Stimulated activated effector memory CD8-positive, alpha-beta T cell treated with anti-CD3 and anti-CD28 coated beads, Interleukin-12 subunit alpha, Interleukin-12 subunit beta, amount 100 ng/mL, for 72 hours (primary cell): Measurements from ENCODE around the gene CNPY1.

Source experiments
- ATAC-seq: fragments of 150-1000 bp; cut with Tn5 transposase; 2 replicates; pipeline ENCODE4 v1.10.0; 2021
- DNase-seq, 2 donors: peaks; one replicate each; pipeline ENCODE4 v3.0.0; 2021 to 2022; ENCODE audit warnings: low spot score in 2 of 2
- H3K27ac Mint-ChIP-seq: one replicate; pipeline ENCODE4 v1.8.0; 2022; ENCODE audit warnings: mild to moderate bottlenecking, mixed read lengths
- H3K36me3 Mint-ChIP-seq: one replicate; pipeline ENCODE4 v1.8.0; 2022; ENCODE audit warnings: mild to moderate bottlenecking, mixed read lengths
- H3K4me1 Mint-ChIP-seq: one replicate; pipeline ENCODE4 v1.8.0; 2022; ENCODE audit warnings: mixed read lengths
- H3K4me3 Mint-ChIP-seq: one replicate; pipeline ENCODE4 v1.8.0; 2022; ENCODE audit warnings: mild to moderate bottlenecking, mixed read lengths
- H3K9me3 Mint-ChIP-seq: one replicate; pipeline ENCODE4 v1.8.0; 2022; ENCODE audit warnings: mixed read lengths

Gene CNPY1

DNA sequence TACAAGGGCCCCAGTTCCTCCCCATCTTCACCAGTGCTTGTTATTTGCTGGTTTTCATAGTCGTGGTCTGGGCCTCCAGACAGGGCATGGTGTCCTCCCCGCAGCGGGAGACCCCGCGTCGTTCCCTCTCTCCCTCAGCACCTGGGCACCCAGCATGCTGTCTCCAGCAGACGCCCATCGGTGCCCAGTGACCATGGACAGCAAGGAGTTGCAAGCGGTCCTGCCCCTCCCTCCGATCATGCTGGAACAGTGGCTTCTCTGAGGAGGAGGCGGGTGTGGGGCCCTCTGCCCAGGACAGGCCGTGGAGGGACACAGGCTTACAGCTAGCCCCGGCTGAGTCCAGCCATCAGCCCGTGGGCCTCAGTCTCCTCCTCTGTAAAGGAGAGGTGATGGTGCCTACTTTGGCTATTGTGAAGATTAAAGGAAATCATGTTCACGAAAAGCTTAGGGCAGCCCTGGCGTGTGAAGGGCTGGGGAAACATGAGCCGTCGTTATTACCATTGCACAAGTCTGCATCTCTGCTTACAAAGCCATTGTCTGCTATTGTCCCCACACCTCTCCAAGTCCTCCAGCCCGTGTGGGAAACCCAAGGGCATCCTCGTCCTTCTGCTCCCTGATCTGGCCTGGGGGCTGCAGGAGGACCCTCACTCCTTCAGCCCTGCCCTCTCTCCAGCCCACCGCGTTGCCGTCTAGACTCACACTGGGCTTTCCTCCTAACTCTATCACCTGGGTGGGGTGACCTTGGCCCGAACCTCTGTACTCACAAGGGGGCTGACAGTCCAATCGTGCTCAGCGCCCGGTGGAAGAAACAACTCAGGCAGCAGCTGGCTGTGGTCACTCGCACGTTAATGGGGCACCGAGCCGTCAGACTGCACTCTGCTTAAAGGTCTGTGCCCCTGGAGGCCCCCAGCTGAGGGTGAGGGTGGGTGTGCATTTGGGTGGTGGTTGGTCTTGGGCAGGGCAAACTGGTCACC, 58.6 kb downstream of the CNPY1 start:
- H3K4me3 Mint-ChIP-seq = no peak overlapping the region
- no peaks in the 10 kb centered on the region for H3K36me3 Mint-ChIP-seq
- DNase-seq (no peak), ATAC-seq (no peak)
- H3K27ac Mint-ChIP-seq = no peak overlapping the region
- H3K4me1 Mint-ChIP-seq = peaks cover 32% of the 10 kb centered on the region
- H3K9me3 Mint-ChIP-seq = peaks cover 3% of the 10 kb centered on the region

DNA sequence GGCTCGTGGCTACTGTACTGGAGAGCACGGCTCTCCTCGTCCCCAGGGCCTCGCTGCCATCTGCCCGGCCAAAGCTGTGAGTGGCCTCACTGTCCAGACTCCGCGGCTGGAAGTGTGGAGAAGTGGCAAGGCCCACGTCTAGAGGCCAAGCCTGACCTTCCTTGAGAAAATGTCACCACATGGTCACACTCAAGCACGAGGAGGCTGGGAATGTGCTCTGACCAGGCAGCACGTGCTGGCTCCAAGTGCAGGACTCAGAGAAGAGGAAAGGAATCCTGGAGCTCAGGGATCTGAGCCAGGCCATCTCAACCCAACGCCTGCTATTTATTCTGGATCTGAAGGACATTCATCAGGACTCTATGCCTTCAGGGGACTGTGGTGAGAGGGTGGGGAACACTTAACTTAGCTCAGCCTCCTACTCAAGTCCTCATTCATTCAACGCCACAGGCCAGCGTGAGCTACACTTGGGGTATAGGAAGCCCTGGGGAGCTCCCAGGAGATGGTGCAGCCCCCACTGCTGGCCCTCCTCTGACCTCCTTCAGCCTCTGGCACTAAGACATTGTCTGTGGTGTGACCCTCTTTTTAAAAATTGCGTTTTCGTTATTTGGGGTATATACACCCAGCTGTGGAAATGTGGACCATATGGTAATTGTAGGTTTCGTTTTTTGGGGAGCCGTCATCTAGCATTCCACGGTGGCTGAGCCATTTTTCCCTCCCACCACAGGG, 59.4 kb downstream of the CNPY1 start:
- DNase-seq (no peak), ATAC-seq (no peak)
- no peak overlapping the region for H3K27ac Mint-ChIP-seq
- H3K4me3 Mint-ChIP-seq = no peak overlapping the region
- H3K4me1 Mint-ChIP-seq = peaks cover 30% of the 10 kb centered on the region
- H3K36me3 Mint-ChIP-seq = no peaks in the 10 kb centered on the region
- H3K9me3 Mint-ChIP-seq = peaks cover 3% of the 10 kb centered on the region

DNA sequence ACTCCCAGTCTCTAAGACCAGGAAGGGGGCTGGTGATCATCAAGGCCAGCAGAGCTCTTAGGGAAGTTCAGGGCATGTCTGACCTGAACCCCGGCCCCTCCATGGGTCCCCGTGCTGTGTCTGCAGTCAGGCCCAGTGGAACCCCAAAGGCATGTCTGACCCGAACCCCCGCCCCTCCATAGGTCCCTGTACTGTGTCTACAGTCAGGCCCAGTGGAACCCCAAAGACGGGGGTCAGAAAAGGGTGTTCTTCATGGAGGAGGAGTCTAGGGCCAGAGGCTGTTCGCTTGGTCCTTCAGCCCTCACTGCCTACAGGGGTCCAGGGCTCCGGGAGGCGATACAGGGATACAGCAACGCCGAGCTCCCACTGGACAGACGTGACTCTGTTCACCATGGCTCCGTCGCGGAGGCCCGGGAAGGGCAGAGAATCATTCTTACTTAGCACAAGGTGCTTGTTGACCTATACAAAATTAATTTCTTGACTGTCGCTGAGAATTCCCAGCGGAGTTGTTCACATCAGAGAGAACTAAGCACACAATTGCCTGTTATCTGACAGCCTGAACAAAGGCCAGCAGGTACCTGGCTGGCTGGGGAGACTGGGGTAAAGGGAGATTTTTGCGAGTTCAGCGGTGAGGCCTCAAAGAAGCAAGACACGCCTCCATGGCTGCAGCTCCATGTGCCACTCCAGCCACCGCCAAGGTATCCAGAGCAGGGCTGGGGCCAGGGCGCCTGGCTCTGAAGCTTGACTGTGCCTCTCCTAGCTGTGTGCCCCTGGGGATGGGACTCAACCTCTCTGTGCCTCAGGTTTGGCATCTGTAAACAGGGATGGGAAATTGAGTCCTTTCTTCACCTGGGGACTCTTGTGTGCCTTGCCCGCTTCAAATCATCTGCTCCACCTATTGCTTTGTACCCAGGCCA, 61.6 kb downstream of the CNPY1 start:
- H3K4me1 Mint-ChIP-seq = peaks cover 13% of the 10 kb centered on the region
- DNase-seq (no peak), ATAC-seq (no peak)
- no peaks in the 10 kb centered on the region for H3K36me3 Mint-ChIP-seq
- no peaks in the 10 kb centered on the region for H3K9me3 Mint-ChIP-seq
- no peak overlapping the region for H3K4me3 Mint-ChIP-seq
- no peak overlapping the region for H3K27ac Mint-ChIP-seq

DNA sequence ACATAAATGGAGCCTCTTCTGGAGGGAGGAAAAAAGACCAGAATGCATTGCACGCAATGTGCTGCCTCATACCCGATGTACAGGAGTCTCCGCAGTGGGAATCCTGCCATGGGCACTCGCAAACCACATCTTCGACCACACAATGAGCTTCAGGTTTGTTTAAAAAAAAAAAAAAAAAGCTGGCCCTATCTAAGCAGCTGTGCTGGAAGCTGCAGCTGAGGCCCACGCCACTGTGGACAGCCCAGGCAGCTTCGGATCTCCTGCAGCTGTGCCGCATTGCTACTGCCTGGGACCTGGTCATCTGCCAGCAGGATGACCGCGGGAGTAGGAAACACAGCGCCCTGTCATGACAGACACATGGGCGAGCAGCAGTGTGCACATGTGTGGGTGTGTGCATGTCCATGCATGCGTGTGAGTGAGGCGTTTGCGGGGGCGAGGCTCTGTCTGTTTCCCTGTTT, 62.5 kb downstream of the CNPY1 start:
- ATAC-seq (no peak), DNase-seq (no peak)
- H3K36me3 Mint-ChIP-seq = no peaks in the 10 kb centered on the region
- no peaks in the 10 kb centered on the region for H3K9me3 Mint-ChIP-seq
- peaks cover 6% of the 10 kb centered on the region for H3K4me1 Mint-ChIP-seq
- no peak overlapping the region for H3K4me3 Mint-ChIP-seq
- H3K27ac Mint-ChIP-seq = no peak overlapping the region

DNA sequence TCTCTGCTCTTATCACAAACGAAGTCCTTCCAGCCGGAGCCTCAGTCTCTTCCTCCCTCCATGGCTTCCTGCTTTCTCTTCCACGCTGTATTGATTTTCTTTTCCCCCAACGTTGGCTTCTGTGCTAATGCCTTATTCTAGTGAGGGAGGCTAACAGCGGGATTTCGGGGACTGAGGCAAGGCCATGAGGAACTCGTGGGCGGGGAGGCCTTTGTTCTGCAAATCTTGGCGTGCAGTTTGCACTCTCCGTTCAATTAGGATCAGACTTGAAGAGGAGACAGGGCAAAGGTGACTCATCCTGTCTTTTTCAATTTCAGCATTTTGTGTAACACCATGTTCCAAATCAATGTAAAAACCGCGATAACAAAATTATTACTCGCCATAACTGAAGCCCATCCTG, 63.1 kb downstream of the CNPY1 start:
- ATAC-seq (no peak), DNase-seq (no peak)
- no peaks in the 10 kb centered on the region for H3K36me3 Mint-ChIP-seq
- H3K4me1 Mint-ChIP-seq = peaks cover 6% of the 10 kb centered on the region
- no peak overlapping the region for H3K27ac Mint-ChIP-seq
- H3K4me3 Mint-ChIP-seq = peak overlapping the region; percentile 43
- no peaks in the 10 kb centered on the region for H3K9me3 Mint-ChIP-seq

DNA sequence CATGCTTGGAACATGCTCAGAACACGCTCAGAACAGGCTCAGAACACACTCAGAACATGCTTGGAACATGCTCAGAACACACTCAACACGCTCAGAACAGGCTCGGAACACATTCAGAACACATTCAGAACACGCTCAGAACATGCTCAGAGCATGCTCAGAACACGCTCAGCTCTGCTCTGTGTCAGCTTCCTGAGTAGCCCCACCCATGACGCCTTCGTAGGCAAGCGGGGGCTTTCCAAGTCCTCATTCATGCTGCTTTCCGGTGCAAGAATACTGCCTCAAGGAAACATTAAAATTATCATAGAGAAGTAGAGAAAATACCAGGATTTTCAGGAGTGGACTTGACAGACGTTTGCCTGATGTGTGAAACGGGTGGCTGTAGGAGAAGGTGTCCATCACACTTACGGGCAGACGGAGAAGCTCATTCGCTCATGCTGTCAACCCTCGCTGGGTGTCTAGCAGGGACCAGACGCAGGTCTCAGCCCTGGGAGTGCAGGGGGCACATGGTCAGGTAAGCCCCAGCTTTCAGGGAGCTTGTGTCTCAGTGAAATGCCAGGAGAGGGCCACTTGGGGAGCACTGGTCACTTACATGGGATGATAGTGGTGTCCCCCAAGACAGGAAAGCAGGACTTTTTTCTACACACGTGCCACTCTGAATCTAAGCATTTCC, 63.7 kb downstream of the CNPY1 start:
- DNase-seq (no peak), ATAC-seq (peak; percentile 72)
- Mint-ChIP-seq H3K27ac (peak overlapping the region; percentile 37), H3K36me3 (no peaks in the 10 kb centered on the region), H3K9me3 (no peaks in the 10 kb centered on the region), H3K4me1 (peaks cover 9% of the 10 kb centered on the region), H3K4me3 (peak overlapping the region; percentile 43)

DNA sequence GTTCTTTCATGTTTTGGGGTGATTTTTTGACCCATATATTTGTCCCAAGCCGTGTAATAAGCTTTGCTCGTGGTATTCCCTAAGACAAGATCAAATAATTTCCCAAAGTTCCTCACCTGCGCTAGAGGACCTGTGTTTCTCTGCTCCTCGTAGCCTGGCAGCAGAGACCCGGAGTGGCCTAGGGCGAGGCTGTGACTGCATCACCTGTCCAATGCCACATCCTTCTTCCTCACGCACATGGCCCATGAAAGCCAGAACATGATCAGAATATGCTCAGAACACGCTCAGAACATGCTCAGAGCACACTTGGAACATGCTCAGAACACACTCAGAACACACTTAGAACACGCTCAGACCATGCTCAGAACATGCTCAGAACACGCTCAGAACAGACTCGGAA, 64.6 kb downstream of the CNPY1 start:
- Mint-ChIP-seq H3K27ac (no peak overlapping the region), H3K36me3 (no peaks in the 10 kb centered on the region), H3K4me3 (no peak overlapping the region), H3K4me1 (peaks cover 14% of the 10 kb centered on the region), H3K9me3 (no peaks in the 10 kb centered on the region)
- no peak for DNase-seq
- no peak for ATAC-seq

DNA sequence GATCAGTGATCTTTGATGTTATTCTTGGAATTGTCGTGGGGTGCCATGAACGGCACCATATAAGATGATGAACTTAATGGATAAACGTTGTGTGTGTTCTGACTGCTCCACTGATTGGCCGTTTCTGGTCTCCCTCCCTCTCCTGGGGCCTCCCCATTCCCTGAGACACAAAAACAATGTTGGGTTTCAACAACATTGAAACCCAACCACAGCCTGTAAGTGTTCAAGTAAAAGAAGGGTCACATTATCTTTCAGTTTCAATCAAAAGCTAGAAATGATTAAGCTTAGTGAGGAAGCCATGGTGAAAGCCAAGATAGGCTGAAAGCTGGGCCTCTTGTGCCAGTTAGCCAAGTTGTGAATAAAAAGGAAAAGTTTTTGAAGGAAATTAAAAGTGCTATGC, 68.9 kb downstream of the CNPY1 start:
- H3K36me3 Mint-ChIP-seq = no peaks in the 10 kb centered on the region
- no peak for DNase-seq
- no peak overlapping the region for H3K27ac Mint-ChIP-seq
- peaks cover 10% of the 10 kb centered on the region for H3K4me1 Mint-ChIP-seq
- H3K9me3 Mint-ChIP-seq = peaks cover 4% of the 10 kb centered on the region
- no peak overlapping the region for H3K4me3 Mint-ChIP-seq
- peak; percentile 86 for ATAC-seq

DNA sequence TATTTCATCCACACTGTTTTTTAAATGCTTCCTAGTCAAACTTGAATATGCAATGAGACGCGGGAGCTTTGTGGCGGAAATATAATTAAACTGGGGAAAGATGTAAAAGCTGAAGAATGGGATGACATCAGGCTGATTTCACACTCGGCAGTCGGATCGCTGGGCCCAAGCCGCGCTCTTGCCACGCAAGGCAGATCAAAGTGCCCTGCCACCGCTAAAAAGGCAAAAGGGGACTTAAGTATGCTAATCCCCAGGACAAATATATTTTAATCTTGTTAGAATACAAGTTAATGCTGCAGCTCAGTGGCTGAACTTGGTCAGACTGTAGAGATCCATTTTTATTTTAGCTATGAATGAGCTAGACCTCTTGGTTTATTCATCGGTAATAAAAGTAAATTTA, 74.6 kb downstream of the CNPY1 start:
- peaks cover 20% of the 10 kb centered on the region for H3K4me1 Mint-ChIP-seq
- H3K36me3 Mint-ChIP-seq = no peaks in the 10 kb centered on the region
- peaks cover 4% of the 10 kb centered on the region for H3K9me3 Mint-ChIP-seq
- no peak for ATAC-seq
- DNase-seq = no peak
- no peak overlapping the region for H3K27ac Mint-ChIP-seq
- H3K4me3 Mint-ChIP-seq = no peak overlapping the region

DNA sequence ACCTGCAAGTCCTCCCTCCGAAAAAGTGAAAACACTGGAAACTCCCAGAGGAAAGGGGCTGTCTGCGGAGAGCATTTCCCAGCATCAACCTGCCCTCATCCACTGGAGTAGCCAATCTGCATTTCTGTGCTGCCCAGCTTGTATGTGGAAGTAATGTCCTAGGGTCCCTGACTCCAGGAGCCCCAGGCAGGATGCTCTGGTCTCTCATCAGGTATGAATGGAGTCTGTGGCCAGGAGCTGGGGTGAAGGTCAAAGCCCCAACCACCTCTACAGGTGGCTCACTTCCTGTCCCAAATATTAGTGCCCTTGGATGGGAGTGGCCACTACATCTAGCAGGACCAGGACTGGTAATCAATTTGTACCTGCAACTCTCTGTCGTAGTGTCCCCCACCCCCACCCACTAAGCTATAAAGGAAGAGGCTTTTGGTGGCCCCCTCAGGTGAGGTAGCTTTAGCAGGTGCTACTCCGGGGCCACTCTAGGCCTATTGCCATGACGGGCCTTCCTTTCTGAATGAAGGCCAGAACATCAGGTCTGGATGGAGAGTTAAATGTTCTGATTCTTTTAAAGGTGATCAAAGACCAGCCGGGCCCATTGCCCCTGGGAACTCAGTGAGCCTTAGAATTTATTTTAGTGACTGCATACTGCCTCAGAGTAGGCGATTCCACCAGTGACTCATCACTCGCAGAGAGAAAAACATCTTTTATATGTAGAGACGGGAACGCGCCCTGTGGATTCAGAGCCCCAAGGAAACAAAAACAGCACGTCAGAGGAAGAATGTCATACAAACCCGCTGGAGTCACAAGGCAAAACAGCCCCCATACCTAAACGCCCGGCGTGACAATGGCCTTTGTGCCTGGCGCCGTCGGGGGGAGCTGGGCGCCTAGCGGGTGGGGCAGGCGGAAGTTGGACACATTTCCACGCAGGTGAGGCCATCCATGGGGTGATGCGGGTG, 75.4 kb downstream of the CNPY1 start:
- H3K27ac Mint-ChIP-seq = no peak overlapping the region

DNA sequence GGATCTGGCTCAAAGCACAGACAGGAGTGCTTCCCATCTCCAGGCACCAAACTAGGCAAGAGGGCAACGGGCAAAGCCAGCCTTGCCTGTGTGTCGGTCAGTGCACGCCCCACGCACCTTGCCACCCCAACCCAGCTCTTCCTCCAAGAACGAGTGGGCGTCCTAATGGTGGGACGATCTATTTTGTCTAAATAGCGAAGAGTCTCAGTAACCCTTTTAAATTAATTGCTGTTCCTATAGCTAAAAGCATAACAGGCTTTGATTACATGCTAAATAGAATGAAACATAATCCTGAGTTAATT, 76.2 kb downstream of the CNPY1 start:
- DNase-seq = no peak
- H3K4me3 Mint-ChIP-seq = no peak overlapping the region
- peaks cover 20% of the 10 kb centered on the region for H3K4me1 Mint-ChIP-seq
- H3K36me3 Mint-ChIP-seq = no peaks in the 10 kb centered on the region
- no peak overlapping the region for H3K27ac Mint-ChIP-seq
- H3K9me3 Mint-ChIP-seq = no peaks in the 10 kb centered on the region
- ATAC-seq = no peak

More for the DNA sequence above, 75.4 kb downstream of the CNPY1 start:
- Mint-ChIP-seq H3K4me1 (peaks cover 20% of the 10 kb centered on the region), H3K4me3 (no peak overlapping the region), H3K36me3 (no peaks in the 10 kb centered on the region), H3K9me3 (peaks cover 2% of the 10 kb centered on the region)
- DNase-seq (no peak), ATAC-seq (no peak)

DNA sequence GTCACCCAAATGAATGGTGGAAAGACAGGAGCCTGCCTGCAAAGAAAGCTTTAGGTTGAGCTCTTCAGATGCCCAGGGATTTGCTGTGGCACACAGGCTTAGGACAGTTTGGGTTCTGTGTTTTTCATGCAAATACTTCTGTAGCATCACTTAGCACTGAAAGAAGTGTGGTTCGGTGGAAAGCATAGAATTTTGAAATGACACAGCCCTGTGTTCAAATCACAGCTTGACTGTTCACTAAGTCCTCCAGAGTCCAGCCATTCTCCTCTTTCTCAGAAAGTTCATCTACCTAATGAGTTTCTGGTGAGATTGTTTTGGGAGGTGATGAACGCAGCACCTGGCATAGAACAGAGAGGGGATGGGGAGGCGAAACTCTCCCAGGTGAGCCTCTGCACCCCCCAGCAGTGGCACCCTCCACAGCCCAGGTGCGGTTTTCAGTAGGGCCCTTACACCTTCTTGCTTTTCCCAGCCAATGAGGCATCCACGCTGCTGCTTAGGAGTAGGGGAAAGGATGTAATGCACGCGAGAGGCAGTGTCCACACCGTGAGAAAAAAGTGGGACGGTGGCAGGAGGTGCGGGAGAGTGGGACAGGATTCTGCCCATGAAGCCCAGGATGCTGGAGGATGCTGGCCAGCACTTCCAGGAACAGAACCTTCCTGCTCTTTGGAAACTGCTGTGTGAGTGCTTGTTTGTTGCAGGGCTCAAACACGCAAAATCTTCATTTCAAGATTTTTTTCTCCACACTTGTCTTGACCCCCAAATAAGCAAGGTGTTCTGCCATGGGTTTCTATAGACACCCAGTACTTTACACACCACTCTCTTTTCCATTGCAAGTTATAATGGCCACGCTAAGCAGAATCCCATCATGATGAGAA, 76.8 kb downstream of the CNPY1 start:
- Mint-ChIP-seq H3K4me1 (peaks cover 20% of the 10 kb centered on the region), H3K4me3 (no peak overlapping the region), H3K36me3 (no peaks in the 10 kb centered on the region), H3K27ac (no peak overlapping the region), H3K9me3 (no peaks in the 10 kb centered on the region)
- ATAC-seq (no peak), DNase-seq (no peak)

DNA sequence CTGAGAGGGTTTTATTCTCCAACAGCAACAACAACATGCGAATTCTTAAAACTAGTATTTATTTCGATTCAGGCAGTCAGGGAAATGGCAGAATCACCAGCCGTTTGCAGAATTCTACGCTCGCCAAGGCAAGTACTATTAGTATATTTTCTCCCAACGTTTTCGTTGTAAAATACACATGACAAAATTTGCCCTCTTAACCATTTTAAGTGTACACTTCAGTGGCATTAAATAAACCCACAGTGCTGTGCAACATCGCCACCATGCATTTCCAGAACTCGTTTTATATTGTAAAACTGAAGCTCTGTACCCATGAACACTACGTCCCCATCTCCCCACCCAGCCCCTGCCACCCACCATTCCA, 77.6 kb downstream of the CNPY1 start:
- Mint-ChIP-seq H3K36me3 (no peaks in the 10 kb centered on the region), H3K9me3 (no peaks in the 10 kb centered on the region), H3K27ac (no peak overlapping the region), H3K4me1 (peaks cover 20% of the 10 kb centered on the region), H3K4me3 (peak overlapping the region; percentile 21)
- DNase-seq = no peak
- ATAC-seq = no peak
